GM21576 (cell line): Measurements from ENCODE around the gene DSC1.
"Not testable (repeated sequence)": the region's sequence is repeated elsewhere in the genome, so short reads cannot be mapped to it uniquely, and the experiment has no call there.

ENCODE experiments used
- ATAC-seq: cut with Tn5 transposase; IDR thresholded peaks from one replicate; pipeline ENCODE4 v1.9.1; 2021; ENCODE audit warnings: mild to moderate bottlenecking, moderate library complexity; ENCODE audit not compliant: unreplicated experiment

The DSC1 gene

DNA sequence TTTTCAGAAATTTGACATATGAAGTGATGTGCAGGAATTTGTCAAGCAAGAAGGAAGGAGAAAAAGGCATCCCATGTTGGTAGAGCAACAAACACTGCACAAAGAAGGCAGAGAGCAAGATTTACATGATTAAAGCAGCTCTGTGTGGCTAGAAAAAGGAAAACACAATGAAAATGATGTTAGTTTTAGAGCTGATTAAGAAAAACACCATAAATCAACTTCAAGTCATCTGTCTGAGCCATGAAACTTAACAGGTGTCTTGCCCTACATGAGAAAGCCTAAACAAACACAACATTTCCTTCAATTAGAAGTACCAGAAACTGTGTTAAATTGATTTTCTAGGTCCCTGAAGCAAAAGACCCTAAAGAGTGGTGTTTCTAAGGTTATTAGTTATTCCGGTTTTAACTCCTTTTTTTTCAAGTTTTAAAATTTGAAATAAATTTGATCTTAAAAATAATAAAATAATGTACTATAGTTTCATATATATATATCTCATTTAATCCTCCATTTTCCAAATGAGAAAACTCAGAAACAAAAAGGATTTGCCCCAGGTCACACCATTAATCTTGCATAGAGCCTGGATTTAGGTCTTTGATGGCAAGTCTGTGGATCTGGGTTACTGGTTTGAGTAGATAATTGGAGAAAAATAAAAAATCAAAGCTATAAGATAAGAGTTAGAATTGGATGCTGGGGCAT lies 8.6 kb upstream of the DSC1 start:
- no peak for ATAC-seq

DNA sequence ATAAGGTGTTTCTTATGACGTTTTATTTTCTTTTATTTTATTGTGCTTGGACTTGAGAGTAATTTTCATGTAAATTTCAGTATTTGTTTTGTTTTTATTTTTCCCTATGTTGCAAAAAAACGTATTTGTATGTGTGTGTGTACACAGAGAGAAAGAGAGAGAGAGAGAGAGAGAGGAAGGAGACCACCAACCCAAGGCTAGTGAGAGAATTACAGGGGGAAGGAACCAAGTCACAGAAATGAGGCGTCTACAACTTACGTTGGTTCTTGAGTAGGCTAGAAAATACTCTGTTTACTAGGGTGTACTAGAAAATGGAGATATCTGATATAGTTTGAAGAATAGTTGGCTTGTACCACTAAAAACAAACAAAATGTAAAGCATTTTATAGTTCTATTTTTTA lies 7.7 kb upstream of the DSC1 start:
- ATAC-seq, result no peak

DNA sequence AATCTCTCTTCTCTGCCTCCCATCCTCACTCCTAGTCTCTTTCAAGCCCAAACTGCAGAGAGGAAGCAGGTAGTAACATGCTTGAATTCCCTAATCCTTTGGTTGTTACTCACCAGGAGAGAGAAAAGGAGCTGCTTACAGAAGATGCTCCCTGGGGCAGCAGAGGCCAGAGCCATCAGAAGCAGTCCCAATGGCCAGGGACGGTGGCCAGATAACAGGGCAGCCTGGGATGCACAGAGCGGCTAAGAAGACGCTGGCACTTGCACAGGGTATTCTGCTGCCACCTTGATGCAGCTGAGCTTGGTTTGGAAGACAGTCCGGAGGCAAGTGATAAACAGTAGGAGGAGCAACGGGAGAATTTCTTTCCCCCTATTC lies 250 bp downstream of the DSC1 start:
- ATAC-seq, result no peak

DNA sequence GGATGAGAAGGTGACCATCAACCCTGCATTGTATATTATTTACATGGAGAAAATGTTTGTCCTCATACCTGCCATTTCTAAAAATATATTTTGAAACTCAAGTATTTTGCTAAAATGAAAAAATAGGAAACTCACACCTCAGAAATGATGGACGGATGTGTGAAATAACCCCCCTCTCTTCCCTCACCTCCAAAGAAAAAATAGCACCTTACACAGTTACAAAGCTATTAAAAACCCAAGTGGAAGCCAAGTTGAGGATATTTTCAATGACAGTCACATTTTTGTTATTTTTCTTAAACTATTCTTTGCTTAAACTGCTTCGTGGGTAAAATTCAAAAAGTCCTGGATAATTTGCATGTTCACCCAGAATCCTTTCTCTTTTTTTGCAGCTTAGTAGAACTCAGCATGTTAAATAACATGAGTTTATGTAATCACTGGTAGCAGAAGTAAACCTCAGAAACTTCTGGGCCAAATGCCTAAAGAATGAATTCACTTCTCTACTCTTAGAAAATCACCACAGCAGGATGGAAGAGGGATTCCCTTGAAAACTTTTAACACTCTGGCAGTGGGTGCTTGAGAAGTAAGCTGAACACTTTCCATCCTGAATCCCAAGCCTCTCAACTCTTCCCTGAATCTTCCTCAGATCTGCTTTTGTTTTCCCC lies 768 bp downstream of the DSC1 start:
- no peak for ATAC-seq

DNA sequence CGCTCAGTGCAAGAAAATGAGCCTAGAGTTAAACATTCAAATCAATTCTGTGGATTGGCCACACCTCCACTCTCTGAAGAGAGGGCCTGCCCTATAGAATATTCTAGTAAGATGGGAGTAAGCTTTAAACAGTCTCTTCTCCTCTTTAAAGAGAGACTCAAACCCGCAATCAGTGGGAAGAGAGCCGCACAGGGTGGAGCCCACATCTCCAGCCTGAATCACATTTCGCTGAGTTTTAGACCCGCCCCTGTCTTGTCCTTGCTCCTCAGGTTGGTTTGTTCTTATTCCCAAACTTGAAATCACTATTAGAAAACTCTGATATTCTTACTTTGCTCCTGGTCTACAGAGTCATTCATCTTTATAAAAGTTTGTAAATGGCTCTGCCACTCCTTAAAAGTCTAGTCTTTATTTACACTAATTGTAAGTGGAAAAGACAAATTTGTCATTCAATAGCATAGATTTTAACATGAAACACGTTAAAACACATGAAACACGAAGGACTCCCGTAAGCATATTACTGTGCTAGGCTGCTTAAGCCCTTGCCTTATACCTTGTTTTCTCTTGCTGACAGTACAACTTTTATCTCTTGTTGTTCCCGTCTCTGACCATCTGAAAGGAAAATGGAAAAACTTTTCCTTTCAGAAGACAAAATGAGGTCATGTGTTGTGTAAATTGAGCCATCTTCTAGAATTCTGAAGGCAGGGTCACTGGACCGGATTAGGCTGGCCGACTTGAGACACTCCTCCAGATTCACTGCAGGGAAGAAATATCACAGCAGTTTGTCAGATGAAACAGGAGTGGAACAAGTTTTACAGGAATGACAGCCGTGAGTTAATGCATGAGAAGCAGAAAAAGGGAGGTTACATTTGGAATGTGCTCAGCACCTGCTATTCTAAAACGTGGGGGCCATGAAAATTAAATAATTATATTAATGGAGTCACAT lies 5.6 kb downstream of the DSC1 start:
- ATAC-seq, result no peak

DNA sequence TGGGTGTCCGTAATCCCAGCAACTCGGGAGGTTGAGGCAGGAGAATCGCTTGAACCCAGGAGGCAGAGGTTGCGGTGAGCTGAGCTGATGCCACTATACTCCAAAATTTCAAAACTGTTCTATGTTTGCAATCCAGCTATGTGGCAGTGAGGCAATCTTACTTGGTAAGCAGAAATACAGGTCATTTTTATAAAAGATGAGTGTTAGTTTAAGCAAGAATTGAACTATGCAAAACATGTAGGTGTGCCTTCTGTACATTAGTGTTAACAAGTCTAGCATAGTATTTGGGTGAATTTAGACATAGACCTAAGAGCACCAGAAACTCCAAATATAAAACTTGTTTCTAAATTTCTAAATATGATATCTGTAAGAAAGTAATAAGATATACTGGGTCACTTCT lies 7.2 kb downstream of the DSC1 start:
- ATAC-seq, result no peak

DNA sequence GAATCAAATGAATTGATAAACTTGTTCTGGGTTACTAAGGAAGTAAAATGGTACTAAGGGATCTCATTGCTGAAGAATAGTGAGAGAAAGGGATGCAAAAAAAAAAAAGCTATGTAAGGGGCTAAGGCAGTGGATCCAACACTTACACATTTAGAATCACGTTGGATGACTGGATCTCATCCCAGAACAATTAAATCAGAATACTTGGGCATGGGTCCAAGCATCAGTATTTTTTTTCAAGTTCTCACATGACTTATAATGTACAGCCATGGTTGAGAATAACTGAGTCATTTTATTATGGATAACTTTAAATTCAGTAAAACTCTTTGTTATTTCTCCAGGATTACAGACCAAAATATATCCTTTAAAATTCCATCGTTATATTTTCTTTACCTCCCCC lies 8.5 kb downstream of the DSC1 start:
- ATAC-seq, result no peak

DNA sequence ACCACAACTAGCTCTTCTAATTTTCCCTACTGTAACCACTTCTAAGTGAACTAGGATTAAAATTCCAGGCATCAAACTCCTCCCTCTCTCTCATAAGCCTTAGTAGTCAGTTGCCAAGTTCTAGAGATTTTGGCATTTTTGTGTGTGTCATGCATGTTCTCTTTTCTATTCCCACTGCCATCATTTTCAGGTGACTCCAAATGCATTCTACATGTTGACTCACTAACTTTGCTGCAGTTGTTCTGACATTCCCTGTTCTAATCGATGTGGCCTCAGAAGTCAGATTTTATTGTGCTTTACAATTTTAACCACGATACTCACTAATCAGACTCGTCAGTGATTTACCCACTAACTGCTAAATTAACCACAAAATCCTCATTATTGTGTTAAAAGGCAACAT lies 13.3 kb downstream of the DSC1 start:
- no peak for ATAC-seq

DNA sequence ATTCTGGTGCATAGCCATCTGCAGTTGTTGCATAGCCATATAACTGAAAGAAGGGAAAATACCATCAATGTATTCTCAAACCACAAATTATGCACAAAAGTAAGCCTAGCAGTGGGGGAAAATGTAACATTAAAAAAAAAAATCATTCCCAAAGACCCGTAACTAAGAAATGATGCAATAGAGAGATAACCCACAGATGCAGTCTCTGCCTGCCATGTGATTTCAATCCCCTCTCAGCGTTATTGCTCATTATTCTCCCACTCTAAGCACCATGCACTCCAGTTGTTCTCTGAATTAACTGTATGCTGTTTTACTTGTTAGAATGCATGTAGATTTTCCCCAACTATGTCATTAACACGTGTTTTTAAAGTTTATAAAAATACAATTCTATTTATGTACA lies 14.1 kb downstream of the DSC1 start:
- ATAC-seq, result no peak

DNA sequence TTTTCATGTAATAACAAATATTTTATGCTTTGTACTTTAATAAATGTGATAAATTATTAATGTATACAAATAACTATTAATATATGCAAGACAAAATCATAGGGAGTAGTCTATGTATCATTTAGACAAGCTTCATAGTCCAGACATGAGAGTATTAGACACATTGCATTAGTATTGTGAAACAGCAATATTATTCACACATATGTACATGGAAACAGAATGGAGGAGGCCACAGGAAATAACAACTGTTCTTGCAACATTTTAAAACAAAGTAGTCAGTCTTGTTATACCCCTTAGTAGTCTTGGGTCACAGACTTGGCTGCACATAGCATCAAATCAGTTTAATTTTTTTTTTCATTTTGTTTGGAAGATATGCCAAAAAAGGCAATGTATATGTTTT lies 15.8 kb downstream of the DSC1 start:
- ATAC-seq, result no peak

DNA sequence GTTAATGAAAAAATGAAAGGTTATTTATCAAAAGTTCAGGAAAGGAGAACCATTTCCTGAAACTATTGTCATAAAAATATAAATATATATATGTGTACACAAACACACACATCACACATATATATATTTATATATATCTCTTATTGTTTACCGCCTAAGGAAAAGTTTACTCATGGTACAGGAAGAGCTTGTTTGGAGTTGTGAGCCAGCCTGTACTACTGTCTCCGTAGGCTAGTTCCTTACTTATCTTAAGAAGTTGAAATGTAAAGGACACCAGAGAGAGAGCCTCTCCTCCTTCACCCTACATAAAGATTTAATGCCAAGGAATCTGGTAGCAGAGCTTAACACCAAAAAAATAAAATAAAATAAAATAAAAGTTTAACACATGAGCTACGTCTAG lies 19.6 kb downstream of the DSC1 start:
- ATAC-seq, result no peak

DNA sequence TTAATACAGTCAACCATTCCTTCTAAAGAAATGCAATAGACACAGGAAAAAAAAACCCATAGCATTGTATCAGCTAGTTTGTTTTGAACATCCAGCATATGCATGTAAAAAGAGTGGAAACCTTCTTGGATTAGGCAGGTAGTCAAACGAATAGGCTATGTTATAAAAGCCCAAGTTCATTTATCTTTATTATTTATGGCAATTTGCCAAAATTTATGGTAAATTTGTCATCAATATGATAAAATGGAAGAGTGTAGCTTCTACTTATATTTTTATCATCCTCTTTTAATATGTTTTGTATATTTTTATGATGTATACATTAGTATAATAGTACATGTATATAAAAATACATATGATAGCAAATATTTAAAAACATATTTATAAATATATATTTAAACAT lies 23.9 kb downstream of the DSC1 start:
- no peak for ATAC-seq

DNA sequence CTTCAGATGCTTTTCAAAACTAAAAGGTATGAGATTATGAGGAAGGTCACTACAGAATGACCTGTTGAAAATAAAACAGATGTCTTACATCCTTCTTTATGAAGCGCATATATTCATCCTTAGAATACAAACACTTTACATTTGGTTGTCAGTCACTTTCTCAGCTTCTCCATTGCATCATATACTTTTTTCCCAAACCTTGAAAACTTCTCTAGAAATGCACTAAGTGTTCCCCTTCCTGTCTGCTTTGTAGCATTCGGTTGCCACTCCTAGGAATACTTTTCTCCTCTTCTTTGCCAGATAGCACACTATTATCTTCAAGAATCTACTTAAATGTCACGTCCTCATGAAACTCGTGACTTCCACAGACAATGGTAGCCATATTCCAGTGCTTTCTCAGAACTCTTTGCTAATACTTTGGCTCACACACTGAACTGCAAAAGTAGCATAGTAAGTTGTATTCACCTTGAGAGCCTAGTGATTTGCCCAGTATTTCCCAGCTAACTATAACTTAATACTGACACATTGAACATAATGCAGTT lies 27.6 kb downstream of the DSC1 start:
- no peak for ATAC-seq

DNA sequence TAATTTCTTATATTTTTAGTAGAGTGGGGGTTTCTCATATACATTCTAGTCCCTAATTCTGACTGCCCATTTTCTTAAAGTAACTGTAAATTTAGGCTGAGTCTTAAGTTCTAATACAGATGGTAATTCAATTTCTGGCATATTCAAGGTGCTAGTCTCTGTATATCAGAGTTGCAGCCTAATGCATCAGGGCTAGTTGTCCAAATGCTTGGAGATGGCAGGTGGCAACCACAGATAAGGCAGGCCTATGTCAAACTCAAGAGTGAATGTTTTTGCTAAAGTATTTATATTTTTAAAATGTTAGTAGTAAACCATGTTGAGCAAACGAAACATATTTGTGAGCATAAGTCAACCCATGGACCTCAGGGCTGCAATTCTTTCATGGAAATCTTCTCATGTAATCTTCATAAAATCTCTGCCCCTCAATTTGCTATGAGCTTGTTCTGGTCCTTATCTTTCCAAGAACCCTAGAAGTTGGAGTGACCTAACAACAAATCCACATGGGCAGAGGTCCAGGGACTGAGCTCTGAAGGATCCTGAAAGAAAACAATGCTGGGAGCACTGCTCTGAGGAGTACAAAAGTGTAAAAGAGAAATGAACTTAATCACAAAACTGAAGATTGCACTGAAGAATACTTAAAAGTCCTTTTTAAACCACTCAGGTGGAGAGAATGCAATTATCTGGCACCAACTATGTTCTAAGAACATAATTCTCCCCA lies 33.1 kb downstream of the DSC1 start:
- no peak for ATAC-seq

DNA sequence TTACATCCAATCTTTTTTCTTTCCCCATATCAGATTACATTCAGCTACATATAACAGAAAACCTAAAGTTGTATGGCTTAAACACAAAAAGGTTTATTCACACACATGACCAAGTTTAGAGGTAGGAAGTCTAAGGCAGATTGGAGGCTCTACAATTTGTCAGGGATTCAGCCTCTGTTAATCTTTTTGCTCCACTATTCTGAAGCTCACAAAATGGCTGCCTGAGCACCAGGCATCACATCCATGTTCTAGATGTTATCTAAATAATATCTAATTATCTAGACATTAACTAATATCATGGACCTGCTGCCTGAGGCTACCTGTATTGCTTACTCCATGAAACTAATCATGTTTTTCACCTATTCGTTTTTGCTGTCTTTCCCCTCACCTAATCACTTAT lies 36.8 kb downstream of the DSC1 start:
- no peak for ATAC-seq

DNA sequence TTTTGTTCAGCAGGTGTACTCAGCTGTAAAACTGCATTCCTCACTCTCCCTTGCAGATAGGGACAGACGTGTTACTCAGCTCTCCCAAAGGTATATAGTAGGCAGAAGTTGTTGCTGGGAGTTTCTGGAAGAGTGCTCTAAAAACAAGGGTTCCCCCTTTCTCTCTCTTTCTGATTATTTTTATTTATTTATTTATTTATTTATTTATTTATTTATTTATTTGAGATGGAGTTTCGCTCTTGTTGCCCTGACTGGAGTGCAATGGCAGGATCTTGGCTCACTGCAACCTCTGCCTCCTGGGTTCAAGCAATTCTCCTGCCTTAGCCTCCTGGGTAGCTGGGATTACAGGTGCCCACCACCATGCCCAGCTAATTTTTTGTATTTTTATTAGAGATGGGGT lies 39.5 kb downstream of the DSC1 start:
- not testable (repeated sequence) for ATAC-seq

DNA sequence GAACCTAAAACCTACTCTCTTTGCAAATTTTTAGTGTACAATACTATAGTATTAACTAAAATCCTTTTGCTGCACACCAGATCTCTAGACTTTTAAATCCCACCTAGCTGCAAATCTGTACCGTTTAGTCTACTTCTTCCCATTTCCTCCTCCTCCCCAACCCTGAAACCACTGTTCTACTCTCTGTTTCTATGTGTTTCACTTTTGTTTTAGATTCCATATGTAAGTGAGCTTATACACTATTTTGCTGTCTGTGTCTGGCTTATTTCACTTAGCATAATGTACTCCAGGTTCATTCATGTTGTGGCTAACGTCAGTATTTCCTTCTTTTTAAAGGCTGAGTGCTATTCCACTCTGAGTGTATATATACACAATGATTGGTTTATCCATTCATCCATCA lies 42.1 kb downstream of the DSC1 start:
- no peak for ATAC-seq

DNA sequence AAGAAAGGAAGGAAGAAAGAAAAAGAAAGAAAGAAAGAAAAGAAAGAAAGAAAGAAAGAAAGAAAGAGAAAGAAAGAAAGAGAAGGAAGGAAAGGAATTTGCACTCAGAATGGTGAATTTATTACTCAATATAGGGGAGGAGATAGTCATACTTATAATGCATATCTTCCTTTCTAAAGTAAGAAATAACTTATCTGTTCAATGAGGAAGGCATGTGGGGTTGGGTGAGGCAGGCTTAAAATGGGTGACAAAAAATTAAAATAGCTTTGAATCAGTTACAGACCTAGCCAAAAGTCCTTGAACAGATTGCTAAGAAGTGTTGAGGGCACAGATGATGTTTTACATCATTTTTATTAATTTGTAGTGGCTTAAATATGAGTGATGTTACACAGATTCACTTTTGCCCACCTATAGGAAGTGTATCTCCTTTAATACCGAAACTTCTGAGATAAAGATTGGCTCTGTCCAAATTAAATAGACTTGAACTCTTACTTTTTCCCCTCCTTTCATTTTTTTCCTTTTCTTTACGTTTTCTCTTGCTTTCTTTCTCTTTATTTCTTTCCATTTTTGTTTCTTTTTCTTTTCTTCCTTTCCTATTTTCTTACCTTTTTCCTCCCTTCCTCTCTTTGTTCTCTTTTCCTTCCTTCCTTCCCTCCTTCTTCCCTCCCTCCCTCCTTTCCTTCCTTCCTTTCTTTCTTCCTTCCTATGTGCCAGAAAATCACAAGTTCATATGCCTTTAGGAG lies 45.6 kb downstream of the DSC1 start:
- no peak for ATAC-seq

DNA sequence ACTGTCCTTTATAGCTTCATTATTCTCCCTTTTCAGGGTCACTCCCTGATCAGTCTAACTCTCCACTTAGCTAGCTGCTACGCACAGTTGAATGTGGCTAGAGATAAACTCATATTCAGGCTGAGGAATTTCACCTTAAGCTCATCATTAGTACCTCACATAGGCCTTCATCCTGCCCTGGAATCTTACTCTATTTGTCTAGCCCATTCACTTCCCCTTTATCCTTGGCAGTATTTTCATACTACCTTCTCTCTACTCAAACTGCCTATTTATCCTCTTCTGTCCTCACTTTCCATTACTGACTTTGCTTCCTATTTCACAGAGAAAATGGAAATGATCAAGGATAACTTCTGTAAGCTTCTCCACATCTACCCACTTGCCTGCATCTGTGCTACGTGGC lies 49.9 kb downstream of the DSC1 start:
- no peak for ATAC-seq

DNA sequence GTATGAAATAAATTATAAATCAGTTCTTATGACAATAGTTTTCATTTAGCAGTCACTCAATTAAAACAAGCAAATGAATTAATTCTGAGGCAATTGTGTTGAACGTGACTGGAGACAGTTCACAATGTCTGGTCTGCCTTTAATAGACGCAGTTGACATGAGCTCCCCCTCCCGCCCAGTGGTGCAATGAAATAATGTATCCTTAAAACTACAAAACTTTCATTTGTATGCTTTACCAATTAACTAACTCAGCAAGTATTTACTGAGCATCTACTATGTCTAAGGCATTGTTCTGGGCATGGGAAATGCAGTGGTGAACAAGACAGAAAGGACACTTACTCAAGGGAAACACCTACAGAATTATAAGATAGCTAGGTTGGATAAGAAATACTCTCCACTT lies 56.9 kb downstream of the DSC1 start:
- ATAC-seq, result no peak
